HL-60 (cell line): ENCODE data around the gene ZFP57.

ENCODE experiments used
- GABPA ChIP-seq: IDR thresholded peaks from 2 replicates; pipeline ENCODE4 v1.6.1; 2012; ENCODE audit warnings: low read depth
- POLR2AphosphoS5 ChIP-seq: IDR thresholded peaks from 2 replicates; pipeline ENCODE4 v1.6.1; 2012; ENCODE audit warnings: low read depth
- SPI1 ChIP-seq: IDR thresholded peaks from 2 replicates; pipeline ENCODE4 v1.6.1; 2012; ENCODE audit warnings: low read depth, mild to moderate bottlenecking, borderline replicate concordance
- TF ChIP-seq, protein P1 (sequence below): IDR thresholded peaks from one replicate; pipeline ENCODE4 v1.5.1; 2011; ENCODE audit warnings: low read length, control low read depth, inconsistent platforms; ENCODE audit not compliant: insufficient read depth
- TF ChIP-seq, protein P2 (sequence below): IDR thresholded peaks from 2 replicates; pipeline ENCODE4 v1.6.1; 2012; ENCODE audit warnings: low read depth; ENCODE audit not compliant: insufficient replicate concordance

DNA sequence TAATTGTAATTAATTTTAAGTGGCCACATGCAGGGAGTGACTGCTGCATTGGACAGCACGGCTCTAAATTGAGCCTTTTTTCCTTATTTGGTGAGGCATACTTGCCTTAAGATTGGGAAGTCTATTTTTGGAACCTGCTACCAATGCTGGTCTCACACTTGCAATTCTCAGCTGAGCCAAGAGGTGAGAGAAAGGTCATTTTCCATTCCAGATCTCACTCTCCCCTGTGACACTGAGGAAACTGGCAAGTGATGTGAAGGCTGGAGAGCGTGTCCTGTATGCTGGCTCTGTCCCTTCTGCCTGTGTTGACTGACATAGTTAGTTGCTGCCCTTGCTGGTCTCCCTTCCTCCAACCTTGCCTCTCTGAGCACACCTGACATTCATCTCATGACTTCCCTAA is 24.8 kb downstream of the ZFP57 start:
- no peak for TF ChIP-seq POLR2AphosphoS5
- TF ChIP-seq, protein P1, sequence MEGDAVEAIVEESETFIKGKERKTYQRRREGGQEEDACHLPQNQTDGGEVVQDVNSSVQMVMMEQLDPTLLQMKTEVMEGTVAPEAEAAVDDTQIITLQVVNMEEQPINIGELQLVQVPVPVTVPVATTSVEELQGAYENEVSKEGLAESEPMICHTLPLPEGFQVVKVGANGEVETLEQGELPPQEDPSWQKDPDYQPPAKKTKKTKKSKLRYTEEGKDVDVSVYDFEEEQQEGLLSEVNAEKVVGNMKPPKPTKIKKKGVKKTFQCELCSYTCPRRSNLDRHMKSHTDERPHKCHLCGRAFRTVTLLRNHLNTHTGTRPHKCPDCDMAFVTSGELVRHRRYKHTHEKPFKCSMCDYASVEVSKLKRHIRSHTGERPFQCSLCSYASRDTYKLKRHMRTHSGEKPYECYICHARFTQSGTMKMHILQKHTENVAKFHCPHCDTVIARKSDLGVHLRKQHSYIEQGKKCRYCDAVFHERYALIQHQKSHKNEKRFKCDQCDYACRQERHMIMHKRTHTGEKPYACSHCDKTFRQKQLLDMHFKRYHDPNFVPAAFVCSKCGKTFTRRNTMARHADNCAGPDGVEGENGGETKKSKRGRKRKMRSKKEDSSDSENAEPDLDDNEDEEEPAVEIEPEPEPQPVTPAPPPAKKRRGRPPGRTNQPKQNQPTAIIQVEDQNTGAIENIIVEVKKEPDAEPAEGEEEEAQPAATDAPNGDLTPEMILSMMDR = no peak
- TF ChIP-seq, protein P2, sequence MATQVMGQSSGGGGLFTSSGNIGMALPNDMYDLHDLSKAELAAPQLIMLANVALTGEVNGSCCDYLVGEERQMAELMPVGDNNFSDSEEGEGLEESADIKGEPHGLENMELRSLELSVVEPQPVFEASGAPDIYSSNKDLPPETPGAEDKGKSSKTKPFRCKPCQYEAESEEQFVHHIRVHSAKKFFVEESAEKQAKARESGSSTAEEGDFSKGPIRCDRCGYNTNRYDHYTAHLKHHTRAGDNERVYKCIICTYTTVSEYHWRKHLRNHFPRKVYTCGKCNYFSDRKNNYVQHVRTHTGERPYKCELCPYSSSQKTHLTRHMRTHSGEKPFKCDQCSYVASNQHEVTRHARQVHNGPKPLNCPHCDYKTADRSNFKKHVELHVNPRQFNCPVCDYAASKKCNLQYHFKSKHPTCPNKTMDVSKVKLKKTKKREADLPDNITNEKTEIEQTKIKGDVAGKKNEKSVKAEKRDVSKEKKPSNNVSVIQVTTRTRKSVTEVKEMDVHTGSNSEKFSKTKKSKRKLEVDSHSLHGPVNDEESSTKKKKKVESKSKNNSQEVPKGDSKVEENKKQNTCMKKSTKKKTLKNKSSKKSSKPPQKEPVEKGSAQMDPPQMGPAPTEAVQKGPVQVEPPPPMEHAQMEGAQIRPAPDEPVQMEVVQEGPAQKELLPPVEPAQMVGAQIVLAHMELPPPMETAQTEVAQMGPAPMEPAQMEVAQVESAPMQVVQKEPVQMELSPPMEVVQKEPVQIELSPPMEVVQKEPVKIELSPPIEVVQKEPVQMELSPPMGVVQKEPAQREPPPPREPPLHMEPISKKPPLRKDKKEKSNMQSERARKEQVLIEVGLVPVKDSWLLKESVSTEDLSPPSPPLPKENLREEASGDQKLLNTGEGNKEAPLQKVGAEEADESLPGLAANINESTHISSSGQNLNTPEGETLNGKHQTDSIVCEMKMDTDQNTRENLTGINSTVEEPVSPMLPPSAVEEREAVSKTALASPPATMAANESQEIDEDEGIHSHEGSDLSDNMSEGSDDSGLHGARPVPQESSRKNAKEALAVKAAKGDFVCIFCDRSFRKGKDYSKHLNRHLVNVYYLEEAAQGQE = no peak
- TF ChIP-seq GABPA = no peak
- TF ChIP-seq SPI1 = no peak
